Keratinocyte (primary cell): ENCODE results near the gene RTN3. TPM values are rescaled to one million over a fixed set of nuclear protein-coding genes. Genes with fewer than 3 reads are reported as not detected.

ENCODE experiments used
- DNase-seq: peaks from one replicate; pipeline ENCODE4 v3.0.0-alpha.2; 2011; ENCODE audit warnings: low read depth, missing footprints, low spot score
- FAIRE-seq: peaks from 2 replicates; lab custom pipeline; 2011; peaks lifted over from hg19 to GRCh38; lab: Jason Lieb, UNC
- H2AFZ ChIP-seq: 2 replicates; pipeline ENCODE4 v1.6.0; 2012; ENCODE audit warnings: low read length, control low read depth, inconsistent platforms; ENCODE audit not compliant: control insufficient read depth
- H3K27ac ChIP-seq: 2 replicates; pipeline ENCODE4 v1.5.1; 2011; ENCODE audit warnings: low read length; ENCODE audit not compliant: control insufficient read depth, insufficient read depth
- H3K27me3 ChIP-seq: 3 replicates; pipeline ENCODE4 v1.6.0; 2011; ENCODE audit warnings: low read length; ENCODE audit not compliant: control insufficient read depth, insufficient read depth; ENCODE audit errors: extremely low read depth
- H3K36me3 ChIP-seq, 2 experiments: 2 replicates in 1 of 2; 3 replicates in 1 of 2; pipeline ENCODE4 v1.5.1; 2011; ENCODE audit warnings: low read length in 2 of 2, mild to moderate bottlenecking in 1 of 2; ENCODE audit not compliant: control insufficient read depth in 2 of 2, insufficient read depth in 2 of 2; ENCODE audit errors: extremely low read depth in 1 of 2
- H3K4me1 ChIP-seq: 3 replicates; pipeline ENCODE4 v1.5.1; 2011; ENCODE audit warnings: low read length; ENCODE audit not compliant: control insufficient read depth, insufficient read depth; ENCODE audit errors: extremely low read depth
- H3K4me2 ChIP-seq: 3 replicates; pipeline ENCODE4 v1.6.0; 2011; ENCODE audit warnings: low read depth, low read length; ENCODE audit not compliant: control insufficient read depth, insufficient read depth; ENCODE audit errors: extremely low read depth
- H3K4me3 ChIP-seq, 3 experiments: fragments of 200-600 bp in 1 of 3; sonication (generic) in 1 of 3; 2 replicates in 2 of 3; 3 replicates in 1 of 3; pipeline ENCODE4 v1.5.1; 2011 to 2016; ENCODE audit warnings: low read length in 3 of 3, mild to moderate bottlenecking in 3 of 3, control low read depth in 2 of 3, inconsistent platforms in 1 of 3, low read depth in 1 of 3, mixed read lengths in 1 of 3, mixed run types in 1 of 3, moderate library complexity in 1 of 3; ENCODE audit not compliant: control insufficient read depth in 2 of 3, insufficient read depth in 2 of 3; ENCODE audit errors: extremely low read depth in 1 of 3
- H3K79me2 ChIP-seq: 2 replicates; pipeline ENCODE4 v1.6.0; 2012; ENCODE audit warnings: low read length; ENCODE audit not compliant: control insufficient read depth, insufficient read depth
- H3K9ac ChIP-seq: 3 replicates; pipeline ENCODE4 v1.6.0; 2011; ENCODE audit warnings: low read length; ENCODE audit not compliant: control insufficient read depth, insufficient read depth; ENCODE audit errors: extremely low read depth
- H3K9me1 ChIP-seq: 3 replicates; pipeline ENCODE4 v1.6.0; 2011; ENCODE audit warnings: low read length; ENCODE audit not compliant: control insufficient read depth, insufficient read depth; ENCODE audit errors: extremely low read depth
- H3K9me3 ChIP-seq: 2 replicates; pipeline ENCODE4 v1.5.1; 2012; ENCODE audit warnings: low read depth, low read length; ENCODE audit not compliant: control insufficient read depth
- H4K20me1 ChIP-seq: 3 replicates; pipeline ENCODE4 v1.6.0; 2011; ENCODE audit warnings: low read length; ENCODE audit not compliant: control insufficient read depth, insufficient read depth; ENCODE audit errors: extremely low read depth
- EZH2 ChIP-seq: IDR thresholded peaks from one replicate; pipeline ENCODE4 v1.6.1; 2012; ENCODE audit warnings: inconsistent platforms, mild to moderate bottlenecking, low read length, moderate library complexity
- dilution Hi-C: fragments of 300-500 bp; cut with MboI; formaldehyde crosslinking; loops from one replicate; pipeline ENCODE4 v1.7.0; 2020; ENCODE audit warnings: low sequenced_read_pairs; ENCODE audit not compliant: extremely low pct_ligation_motif_present
- polyA plus RNA-seq, 5 experiments: library from polyadenylated mRNA; depleted of rRNA in 3 of 5; stranded (reverse) in 3 of 5; stranded (forward) in 1 of 5; unstranded in 1 of 5; fragments of >200 nt; gene quantifications; 1 replicate in 1 of 5; 2 replicates in 3 of 5; 3 replicates in 1 of 5; pipeline versions ENCODE4 v1.2.1 to v1.2.3, GENCODE V29; 2011 to 2012; ENCODE audit warnings: missing spikeins in 2 of 5, low read depth in 1 of 5, low replicate concordance in 1 of 5
- TF ChIP-seq, protein P1 (sequence below), 3 experiments: IDR thresholded peaks in 1 of 3; conservative IDR thresholded peaks in 1 of 3; optimal IDR thresholded peaks in 1 of 3; 2 replicates in 2 of 3; 3 replicates in 1 of 3; pipeline versions ENCODE3 to v1.5.1; 2011; ENCODE audit warnings: low read length in 3 of 3, mild to moderate bottlenecking in 3 of 3, moderate library complexity in 2 of 3, control low read depth in 1 of 3, inconsistent platforms in 1 of 3; ENCODE audit not compliant: insufficient read depth in 2 of 3; ENCODE audit errors: extremely low read depth in 1 of 3

RTN3 gene
- polyA plus RNA-seq, 1 donor (not counting 4 experiments of a cell fraction or from before 2014, with no cell fraction given), result 50.8 TPM

DNA sequence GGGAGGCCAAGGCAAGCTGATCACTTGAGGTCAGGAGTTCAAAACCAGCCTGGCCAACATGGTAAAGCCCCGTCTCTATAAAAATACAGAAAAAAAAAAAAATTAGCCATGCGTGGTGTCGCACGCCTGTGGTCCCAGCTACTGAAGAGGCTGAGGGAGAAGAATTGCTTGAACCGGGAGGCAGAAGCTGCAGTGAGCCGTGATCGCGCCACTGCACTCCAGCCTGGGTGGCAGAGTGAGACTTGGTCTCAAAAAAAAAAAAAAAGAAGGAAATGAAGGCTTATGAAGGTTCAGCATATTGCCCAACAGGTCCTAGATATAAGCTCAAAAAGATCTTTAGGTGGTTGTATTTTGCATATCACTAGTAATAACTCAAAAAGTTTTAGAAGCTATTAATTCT, 20.3 kb upstream of the RTN3 start:
- H3K27me3 ChIP-seq, result no peaks in the 10 kb centered on the region
- H3K4me1 ChIP-seq, result peaks cover 19% of the 10 kb centered on the region
- no peak overlapping the region for H3K4me2 ChIP-seq
- H3K27ac ChIP-seq, result no peak overlapping the region
- dilution Hi-C loops, result no loop called here
- H3K9ac ChIP-seq, result no peak overlapping the region
- no peaks in the 10 kb centered on the region for H4K20me1 ChIP-seq
- no peak overlapping the region for H2AFZ ChIP-seq
- TF ChIP-seq, protein P1, sequence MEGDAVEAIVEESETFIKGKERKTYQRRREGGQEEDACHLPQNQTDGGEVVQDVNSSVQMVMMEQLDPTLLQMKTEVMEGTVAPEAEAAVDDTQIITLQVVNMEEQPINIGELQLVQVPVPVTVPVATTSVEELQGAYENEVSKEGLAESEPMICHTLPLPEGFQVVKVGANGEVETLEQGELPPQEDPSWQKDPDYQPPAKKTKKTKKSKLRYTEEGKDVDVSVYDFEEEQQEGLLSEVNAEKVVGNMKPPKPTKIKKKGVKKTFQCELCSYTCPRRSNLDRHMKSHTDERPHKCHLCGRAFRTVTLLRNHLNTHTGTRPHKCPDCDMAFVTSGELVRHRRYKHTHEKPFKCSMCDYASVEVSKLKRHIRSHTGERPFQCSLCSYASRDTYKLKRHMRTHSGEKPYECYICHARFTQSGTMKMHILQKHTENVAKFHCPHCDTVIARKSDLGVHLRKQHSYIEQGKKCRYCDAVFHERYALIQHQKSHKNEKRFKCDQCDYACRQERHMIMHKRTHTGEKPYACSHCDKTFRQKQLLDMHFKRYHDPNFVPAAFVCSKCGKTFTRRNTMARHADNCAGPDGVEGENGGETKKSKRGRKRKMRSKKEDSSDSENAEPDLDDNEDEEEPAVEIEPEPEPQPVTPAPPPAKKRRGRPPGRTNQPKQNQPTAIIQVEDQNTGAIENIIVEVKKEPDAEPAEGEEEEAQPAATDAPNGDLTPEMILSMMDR (optimal IDR thresholded peaks at IDR 0.05 in 1 of 3, IDR thresholded peaks at IDR 0.05 in 1 of 3, conservative IDR thresholded peaks at IDR 0.05 in 1 of 3; ENCODE audit: extremely low read depth in 1 of 3, insufficient read depth in 2 of 3, low read length in 3 of 3), result no peak
- no peak for TF ChIP-seq EZH2
- peaks cover 76% of the 10 kb centered on the region for H3K79me2 ChIP-seq
- H3K9me3 ChIP-seq, result no peaks in the 10 kb centered on the region
- FAIRE-seq (no peak), DNase-seq (no peak)
- no peak overlapping the region for H3K4me3 ChIP-seq
- peaks cover 2 to 4% of the 10 kb centered on the region in 2 experiments for H3K36me3 ChIP-seq
- H3K9me1 ChIP-seq, result no peaks in the 10 kb centered on the region

DNA sequence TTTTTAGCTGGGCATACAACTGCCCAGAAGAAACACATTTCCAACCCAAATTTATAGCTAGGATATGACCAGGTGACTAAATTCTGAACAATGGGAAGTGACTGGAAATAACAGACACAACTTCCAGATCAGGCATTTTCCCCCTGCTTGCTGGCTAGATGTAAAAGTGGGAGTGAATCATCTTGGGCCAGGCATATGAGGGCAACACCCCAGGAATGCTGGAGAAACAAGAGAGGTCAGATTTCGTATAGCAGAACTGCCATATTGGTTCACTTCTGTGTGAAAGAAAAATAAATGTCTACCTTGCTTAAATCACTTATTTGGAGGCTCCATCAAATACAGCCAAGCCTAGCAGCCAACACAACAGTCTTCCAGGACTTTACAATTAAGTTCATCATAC, 17.5 kb upstream of the RTN3 start:
- H3K9me1 ChIP-seq, result no peaks in the 10 kb centered on the region
- peak; percentile 57 for FAIRE-seq

More for the DNA sequence above, 17.5 kb upstream of the RTN3 start:
- Histone ChIP-seq H3K79me2 (peaks cover 85% of the 10 kb centered on the region), H4K20me1 (no peaks in the 10 kb centered on the region), H3K27me3 (no peaks in the 10 kb centered on the region), H3K4me1 (peaks cover 45% of the 10 kb centered on the region), H3K36me3 (peaks cover 0 to 2% of the 10 kb centered on the region in 2 experiments), H3K9ac (peak overlapping the region; percentile 6), H3K4me3 (no peak overlapping the region), H2AFZ (no peak overlapping the region), H3K4me2 (peak overlapping the region; percentile 54), H3K27ac (peak overlapping the region; percentile 60), H3K9me3 (no peaks in the 10 kb centered on the region)
- dilution Hi-C loops, result no loop called here
- no peak for TF ChIP-seq EZH2
- TF ChIP-seq, protein P1 (optimal IDR thresholded peaks at IDR 0.05 in 1 of 3, IDR thresholded peaks at IDR 0.05 in 1 of 3, conservative IDR thresholded peaks at IDR 0.05 in 1 of 3; ENCODE audit: extremely low read depth in 1 of 3, insufficient read depth in 2 of 3, low read length in 3 of 3), result no peak
- DNase-seq, result no peak
